K562 (cell line): ENCODE data around the gene SYCP3. TPM values are rescaled to one million over a fixed set of nuclear protein-coding genes. Genes with fewer than 3 reads are reported as not detected.

Experiments
- ATAC-seq: fragments of 200-7000 bp; cut with Tn5 transposase; 3 replicates; pipeline ENCODE4 v1.9.1; 2020; ENCODE audit warnings: moderate library complexity
- BruUV-seq: library from RNA; stranded (reverse); fragments of 400-500 nt; replicated peaks from 2 replicates; lab custom pipeline; 2021; lab: Mats Ljungman, UMichigan
- CTCF ChIA-PET: fragments of 300-600 bp; formaldehyde crosslinking; extraction: SDS; loops from one replicate; lab custom pipeline; 2021; ENCODE audit warnings: low intra/inter-chr PET ratio; lab: Yijun Ruan, JAX
- POLR2A ChIA-PET: fragments of 300-600, 350-650 bp; sonication (Branson Sonifier 250); formaldehyde crosslinking; extraction: SDS; loops from one replicate; lab custom pipeline; 2021; ENCODE audit warnings: antibody characterized with exemption, inconsistent platforms; lab: Yijun Ruan, JAX
- DNase-seq, 4 experiments: peaks; one replicate each; pipeline versions ENCODE4 v3.0.0 to v3.0.0-alpha.2; 2011 to 2018; ENCODE audit warnings: low spot score in 3 of 4, mixed read lengths in 3 of 4; ENCODE audit errors: extremely low read depth in 1 of 4
- FAIRE-seq: peaks from 2 replicates; lab custom pipeline; 2011; peaks lifted over from hg19 to GRCh38; lab: Jason Lieb, UNC
- H2AFZ ChIP-seq: 2 replicates; pipeline ENCODE4 v1.6.0; 2011; ENCODE audit warnings: low read depth, low read length, control low read depth, inconsistent platforms
- H3K27ac ChIP-seq: fragments of 200-600 bp; 3 replicates; pipeline ENCODE4 v1.8.0; 2011; ENCODE audit warnings: low read depth, mild to moderate bottlenecking, control low read depth, inconsistent platforms, low read length, moderate library complexity, mixed read lengths; ENCODE audit errors: extremely low read depth
- H3K27me3 ChIP-seq, 2 experiments: fragments of 300-600 bp in 1 of 2; 2 replicates in 1 of 2; 3 replicates in 1 of 2; pipeline versions ENCODE4 v1.6.0 to v1.8.0; 2011; ENCODE audit warnings: inconsistent platforms in 2 of 2, low read length in 2 of 2, mild to moderate bottlenecking in 1 of 2, mixed read lengths in 1 of 2, moderate library complexity in 1 of 2; ENCODE audit not compliant: control insufficient read depth in 2 of 2, insufficient read depth in 2 of 2
- H3K36me3 ChIP-seq: fragments of 300-600 bp; 3 replicates; pipeline ENCODE4 v1.8.0; 2011; ENCODE audit warnings: mild to moderate bottlenecking, low read length, inconsistent platforms; ENCODE audit not compliant: control insufficient read depth, insufficient read depth
- H3K4me1 ChIP-seq, 2 experiments: fragments of 200-600 bp in 1 of 2; replicated peaks in 1 of 2; 2 replicates in 1 of 2; 3 replicates in 1 of 2; pipeline versions ENCODE4 v1.5.1 to v1.8.0; 2011; ENCODE audit warnings: inconsistent platforms in 2 of 2, low read length in 2 of 2, mild to moderate bottlenecking in 1 of 2, mixed read lengths in 1 of 2, moderate library complexity in 1 of 2; ENCODE audit not compliant: control insufficient read depth in 2 of 2, insufficient read depth in 2 of 2
- H3K4me2 ChIP-seq: 2 replicates; pipeline ENCODE4 v1.6.1; 2011; ENCODE audit warnings: low read length, control low read depth, inconsistent platforms, mixed read lengths; ENCODE audit not compliant: insufficient read depth
- H3K4me3 ChIP-seq: fragments of 200-600 bp; sonication (generic), shearing (Covaris generic); 2 replicates; pipeline ENCODE4 v1.5.1; 2016; ENCODE audit warnings: control low read depth, inconsistent platforms
- H3K79me2 ChIP-seq: fragments of 200-600 bp; 3 replicates; pipeline ENCODE4 v1.8.0; 2011; ENCODE audit warnings: low read length, inconsistent platforms; ENCODE audit not compliant: control insufficient read depth, insufficient read depth
- H3K9ac ChIP-seq, 2 experiments: 2 replicates each; pipeline versions ENCODE4 v1.6.0 to v1.6.1; 2011; ENCODE audit warnings: low read depth in 2 of 2, low read length in 2 of 2, control low read depth in 1 of 2, inconsistent platforms in 1 of 2, mild to moderate bottlenecking in 1 of 2, mixed read lengths in 1 of 2; ENCODE audit not compliant: insufficient read depth in 1 of 2
- H3K9me1 ChIP-seq: one replicate; pipeline ENCODE4 v1.6.0; 2011; ENCODE audit warnings: inconsistent platforms, mild to moderate bottlenecking, low read length, moderate library complexity; ENCODE audit not compliant: control insufficient read depth, insufficient read depth
- H3K9me3 ChIP-seq: replicated peaks from 2 replicates; pipeline ENCODE4 v1.5.1; 2011; ENCODE audit warnings: low read depth, low read length, inconsistent platforms; ENCODE audit not compliant: control insufficient read depth, insufficient read depth
- H4K20me1 ChIP-seq: replicated peaks from 2 replicates; pipeline ENCODE4 v1.6.1; 2011; ENCODE audit warnings: low read length, inconsistent platforms, mixed read lengths; ENCODE audit not compliant: control insufficient read depth, insufficient read depth
- ADNP ChIP-seq: fragments of 200-800 bp; sonication (Bioruptor generic); IDR thresholded peaks from 2 replicates; pipeline ENCODE4 v1.6.1; 2016; ENCODE audit warnings: missing genetic modification characterization, missing compliant biosample characterization
- ESRRB ChIP-seq: fragments of 250-450 bp; sonication (Bioruptor Pico); IDR thresholded peaks from 2 replicates; pipeline ENCODE4 v1.5.0; 2020; ENCODE audit warnings: mild to moderate bottlenecking, moderate library complexity, borderline replicate concordance
- GTF2A2 ChIP-seq: IDR thresholded peaks from 2 replicates; pipeline ENCODE4 v1.6.1; 2016; ENCODE audit warnings: mild to moderate bottlenecking, missing genetic modification characterization, missing compliant biosample characterization
- NFRKB ChIP-seq: fragments of 450-650 bp; IDR thresholded peaks from 2 replicates; pipeline ENCODE4 v1.6.1; 2016; ENCODE audit warnings: low read depth
- NONO ChIP-seq, 2 experiments: fragments of 200-400 bp in 1 of 2; fragments of 450-650 bp in 1 of 2; formaldehyde crosslinking in 1 of 2; IDR thresholded peaks; 2 replicates each; pipeline ENCODE4 v1.6.1; 2017; ENCODE audit warnings: low read depth in 2 of 2, mild to moderate bottlenecking in 2 of 2, moderate library complexity in 2 of 2, low read length in 1 of 2
- NRF1 ChIP-seq, 2 experiments: fragments of 450-650 bp; IDR thresholded peaks in 1 of 2; conservative IDR thresholded peaks in 1 of 2; 2 replicates each; pipeline ENCODE4 v1.6.1; 2014; ENCODE audit warnings: mild to moderate bottlenecking in 2 of 2
- PHF20 ChIP-seq: fragments of 450-650 bp; IDR thresholded peaks from 2 replicates; pipeline ENCODE4 v1.6.1; 2018; ENCODE audit not compliant: partially characterized antibody
- RAD21 ChIP-seq, 2 experiments: fragments of 250-450 bp in 1 of 2; fragments of 450-650 bp in 1 of 2; sonication (Bioruptor Pico) in 1 of 2; formaldehyde crosslinking in 1 of 2; IDR thresholded peaks in 1 of 2; conservative IDR thresholded peaks in 1 of 2; 2 replicates each; pipeline versions ENCODE4 v1.4.0 to v1.8.0; 2020 to 2022; ENCODE audit warnings: mild to moderate bottlenecking in 2 of 2, moderate library complexity in 1 of 2
- RFX1 ChIP-seq: fragments of 450-650 bp; IDR thresholded peaks from 2 replicates; pipeline ENCODE4 v1.6.1; 2016; ENCODE audit warnings: mild to moderate bottlenecking, moderate library complexity
- ZNF408 ChIP-seq: fragments of 250-450 bp; sonication (Bioruptor Pico); IDR thresholded peaks from 2 replicates; pipeline ENCODE4 v1.4.0; 2020; ENCODE audit warnings: low read depth, mild to moderate bottlenecking, moderate library complexity
- ZNF561 ChIP-seq: fragments of 450-650 bp; formaldehyde crosslinking; conservative IDR thresholded peaks from 2 replicates; pipeline ENCODE4 v1.4.0; 2020; ENCODE audit warnings: mild to moderate bottlenecking, moderate library complexity
- WGBS: fragments of 100-300 bp; shearing (Covaris generic); methylation state at CpG from one replicate; pipeline ENCODE4 v1.1.6; 2016; ENCODE audit warnings: low coverage, mixed read lengths; ENCODE audit not compliant: insufficient coverage; ENCODE audit errors: missing lambda C conversion rate; 5-methylcytosine and 5-hydroxymethylcytosine counted together
- in situ Hi-C: fragments of 300-500 bp; cut with MboI; formaldehyde crosslinking; loops from 4 replicates; pipeline ENCODE4 v1.15.0; 2018; ENCODE audit warnings: inconsistent platforms, mixed read lengths
- intact Hi-C: fragments of 100-400 bp; cut with micrococcal nuclease; formaldehyde crosslinking; loops from 2 replicates; pipeline ENCODE4 v1.14.2; 2022
- polyA plus RNA-seq, 8 experiments: library from polyadenylated mRNA; depleted of rRNA in 4 of 8; stranded (reverse) in 5 of 8; unstranded in 3 of 8; fragments of >200 nt; fragmentation: Nextera tagmentation in 2 of 8; fragmentation: Illumina TruSeq in 1 of 8; extraction: Ambion mirVana in 2 of 8; extraction: Trizol in 1 of 8; gene quantifications; 2 replicates each; pipeline versions ENCODE4 v1.2.1 to v1.2.3, GENCODE V29; 2011 to 2014; ENCODE audit warnings: inconsistent platforms in 1 of 8, missing spikeins in 1 of 8
- total RNA-seq, 7 experiments: library from RNA; depleted of rRNA in 6 of 7; stranded (reverse); fragments of >200 nt in 6 of 7; fragmentation: Illumina TruSeq in 2 of 7; extraction: Trizol in 2 of 7; gene quantifications; 2 replicates each; pipeline versions ENCODE4 v1.2.1 to v1.2.3, GENCODE V29; 2011 to 2021; ENCODE audit warnings: low replicate concordance in 1 of 7
- TF ChIP-seq, protein P1 (sequence below): sonication (generic); formaldehyde crosslinking; IDR thresholded peaks from 2 replicates; pipeline ENCODE4 v1.8.1; 2022; ENCODE audit warnings: missing genetic modification reagents
- TF ChIP-seq, protein P2 (sequence below): fragments of 450-650 bp; IDR thresholded peaks from 2 replicates; pipeline ENCODE4 v1.6.1; 2017; ENCODE audit warnings: antibody characterized with exemption
- TF ChIP-seq, protein P3 (sequence below): sonication (generic); formaldehyde crosslinking; IDR thresholded peaks from 2 replicates; pipeline ENCODE4 v1.8.1; 2022; ENCODE audit warnings: missing genetic modification reagents
- TF ChIP-seq, protein P4 (sequence below): sonication (generic); formaldehyde crosslinking; IDR thresholded peaks from 2 replicates; pipeline ENCODE4 v1.8.0; 2022; ENCODE audit warnings: missing genetic modification reagents, mild to moderate bottlenecking, moderate library complexity, borderline replicate concordance
- TF ChIP-seq, protein P5 (sequence below): fragments of 450-650 bp; IDR thresholded peaks from 2 replicates; pipeline ENCODE4 v1.6.1; 2016; ENCODE audit warnings: antibody characterized with exemption

SYCP3 gene
- total and polyA plus RNA-seq, 9 of the 15 experiments (the other 6 are each of a cell fraction or from before 2014, with no cell fraction given), result 0.11 to 0.25 (median 0.22) TPM; not detected in 4

- intact Hi-C loops, result no loop called here
- Histone ChIP-seq H3K9ac (no peak overlapping the region), H2AFZ (no peak overlapping the region), H3K27ac (no peak overlapping the region), H3K27me3 (no peaks in the 10 kb centered on the region), H3K4me3 (no peak overlapping the region), H3K4me1 (no peaks in the 10 kb centered on the region), H4K20me1 (no peaks in the 10 kb centered on the region), H3K36me3 (peaks cover 15% of the 10 kb centered on the region; the same call in 2 of the 3 replicates), H3K79me2 (no peaks in the 10 kb centered on the region), H3K9me3 (no peaks in the 10 kb centered on the region), H3K4me2 (no peak overlapping the region), H3K9me1 (no peaks in the 10 kb centered on the region)
- CTCF ChIA-PET, result no interaction called here
- FAIRE-seq (no peak), ATAC-seq (no peak), DNase-seq (no peak)
- BruUV-seq, result no TSS peak
- in situ Hi-C loops, result loop anchor here (5.0 kb wide), 1 partner anchor 53 kb away; the partner anchor contains the start of gene GNPTAB
- POLR2A ChIA-PET, result interaction anchor here (1.1 to 2.2 kb wide), 2 partner anchors 13 to 15 kb away, joined by 3 to 10 read pairs; no protein-coding TSS in a partner anchor
- 57% methylated on average over 3 of the region's 3 CpGs for WGBS
- TF ChIP-seq, protein P1, sequence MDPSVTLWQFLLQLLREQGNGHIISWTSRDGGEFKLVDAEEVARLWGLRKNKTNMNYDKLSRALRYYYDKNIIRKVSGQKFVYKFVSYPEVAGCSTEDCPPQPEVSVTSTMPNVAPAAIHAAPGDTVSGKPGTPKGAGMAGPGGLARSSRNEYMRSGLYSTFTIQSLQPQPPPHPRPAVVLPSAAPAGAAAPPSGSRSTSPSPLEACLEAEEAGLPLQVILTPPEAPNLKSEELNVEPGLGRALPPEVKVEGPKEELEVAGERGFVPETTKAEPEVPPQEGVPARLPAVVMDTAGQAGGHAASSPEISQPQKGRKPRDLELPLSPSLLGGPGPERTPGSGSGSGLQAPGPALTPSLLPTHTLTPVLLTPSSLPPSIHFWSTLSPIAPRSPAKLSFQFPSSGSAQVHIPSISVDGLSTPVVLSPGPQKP (CRISPR knock-in tag), result no peak
- TF ChIP-seq NRF1 (conservative IDR thresholded peaks at IDR 0.05 in 1 of 2, IDR thresholded peaks at IDR 0.05 in 1 of 2) (no peak), PHF20 (no peak), NFRKB (no peak), ESRRB (CRISPR knock-in tag) (no peak), RFX1 (no peak), ZNF561 (CRISPR knock-in tag) (no peak), NONO (IDR thresholded peaks at IDR 0.05; ENCODE audit: low read depth in 2 of 2, low read length in 1 of 2) (no peak), ZNF408 (CRISPR knock-in tag) (no peak), GTF2A2 (tag) (no peak), ADNP (tag) (no peak), RAD21 (CRISPR knock-in tag; conservative IDR thresholded peaks at IDR 0.05 in 1 of 2, IDR thresholded peaks at IDR 0.05 in 1 of 2) (no peak)
- TF ChIP-seq, protein P2, sequence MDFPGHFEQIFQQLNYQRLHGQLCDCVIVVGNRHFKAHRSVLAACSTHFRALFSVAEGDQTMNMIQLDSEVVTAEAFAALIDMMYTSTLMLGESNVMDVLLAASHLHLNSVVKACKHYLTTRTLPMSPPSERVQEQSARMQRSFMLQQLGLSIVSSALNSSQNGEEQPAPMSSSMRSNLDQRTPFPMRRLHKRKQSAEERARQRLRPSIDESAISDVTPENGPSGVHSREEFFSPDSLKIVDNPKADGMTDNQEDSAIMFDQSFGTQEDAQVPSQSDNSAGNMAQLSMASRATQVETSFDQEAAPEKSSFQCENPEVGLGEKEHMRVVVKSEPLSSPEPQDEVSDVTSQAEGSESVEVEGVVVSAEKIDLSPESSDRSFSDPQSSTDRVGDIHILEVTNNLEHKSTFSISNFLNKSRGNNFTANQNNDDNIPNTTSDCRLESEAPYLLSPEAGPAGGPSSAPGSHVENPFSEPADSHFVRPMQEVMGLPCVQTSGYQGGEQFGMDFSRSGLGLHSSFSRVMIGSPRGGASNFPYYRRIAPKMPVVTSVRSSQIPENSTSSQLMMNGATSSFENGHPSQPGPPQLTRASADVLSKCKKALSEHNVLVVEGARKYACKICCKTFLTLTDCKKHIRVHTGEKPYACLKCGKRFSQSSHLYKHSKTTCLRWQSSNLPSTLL, result no peak
- TF ChIP-seq, protein P3, sequence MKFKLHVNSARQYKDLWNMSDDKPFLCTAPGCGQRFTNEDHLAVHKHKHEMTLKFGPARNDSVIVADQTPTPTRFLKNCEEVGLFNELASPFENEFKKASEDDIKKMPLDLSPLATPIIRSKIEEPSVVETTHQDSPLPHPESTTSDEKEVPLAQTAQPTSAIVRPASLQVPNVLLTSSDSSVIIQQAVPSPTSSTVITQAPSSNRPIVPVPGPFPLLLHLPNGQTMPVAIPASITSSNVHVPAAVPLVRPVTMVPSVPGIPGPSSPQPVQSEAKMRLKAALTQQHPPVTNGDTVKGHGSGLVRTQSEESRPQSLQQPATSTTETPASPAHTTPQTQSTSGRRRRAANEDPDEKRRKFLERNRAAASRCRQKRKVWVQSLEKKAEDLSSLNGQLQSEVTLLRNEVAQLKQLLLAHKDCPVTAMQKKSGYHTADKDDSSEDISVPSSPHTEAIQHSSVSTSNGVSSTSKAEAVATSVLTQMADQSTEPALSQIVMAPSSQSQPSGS (CRISPR knock-in tag), result no peak
- TF ChIP-seq, protein P4, sequence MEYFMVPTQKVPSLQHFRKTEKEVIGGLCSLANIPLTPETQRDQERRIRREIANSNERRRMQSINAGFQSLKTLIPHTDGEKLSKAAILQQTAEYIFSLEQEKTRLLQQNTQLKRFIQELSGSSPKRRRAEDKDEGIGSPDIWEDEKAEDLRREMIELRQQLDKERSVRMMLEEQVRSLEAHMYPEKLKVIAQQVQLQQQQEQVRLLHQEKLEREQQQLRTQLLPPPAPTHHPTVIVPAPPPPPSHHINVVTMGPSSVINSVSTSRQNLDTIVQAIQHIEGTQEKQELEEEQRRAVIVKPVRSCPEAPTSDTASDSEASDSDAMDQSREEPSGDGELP (CRISPR knock-in tag), result no peak
- TF ChIP-seq, protein P5, sequence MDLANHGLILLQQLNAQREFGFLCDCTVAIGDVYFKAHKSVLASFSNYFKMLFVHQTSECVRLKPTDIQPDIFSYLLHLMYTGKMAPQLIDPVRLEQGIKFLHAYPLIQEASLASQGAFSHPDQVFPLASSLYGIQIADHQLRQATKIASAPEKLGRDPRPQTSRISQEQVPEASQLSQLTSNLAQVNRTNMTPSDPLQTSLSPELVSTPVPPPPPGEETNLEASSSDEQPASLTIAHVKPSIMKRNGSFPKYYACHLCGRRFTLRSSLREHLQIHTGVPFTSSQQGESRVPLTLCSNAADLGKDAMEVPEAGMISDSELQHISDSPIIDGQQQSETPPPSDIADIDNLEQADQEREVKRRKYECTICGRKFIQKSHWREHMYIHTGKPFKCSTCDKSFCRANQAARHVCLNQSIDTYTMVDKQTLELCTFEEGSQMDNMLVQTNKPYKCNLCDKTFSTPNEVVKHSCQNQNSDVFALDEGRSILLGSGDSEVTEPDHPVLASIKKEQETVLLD, result no peak
Observed at GRCh38 chr12:101779200-101779599, 39.9 kb upstream of the SYCP3 start.
